Measurements from ENCODE around the gene PDZRN3.

GRCh38 chr3:73427048-73427706 lies 197.6 kb downstream of the PDZRN3 start:
- no peak for TF ChIP-seq POLR2AphosphoS5 (IDR thresholded peaks at IDR 0.05; ENCODE audit: low read depth, low read length)
- TF ChIP-seq SIN3A (IDR thresholded peaks at IDR 0.05; ENCODE audit: borderline replicate concordance, insufficient read depth, low read length), result no peak
